ENCODE results near the gene FRMPD4.

The FRMPD4 gene

GRCh38 chrX:12751887-12752286, 613.6 kb downstream of the FRMPD4 start:
- no peak overlapping the region for H3K4me3 ChIP-seq (ENCODE audit: low read length)
- TF ChIP-seq CTCF (IDR thresholded peaks at IDR 0.05; ENCODE audit: insufficient read depth, low read depth, low read length, missing control alignments) = no peak
- DNase-seq (ENCODE audit: low read depth) = no peak

GRCh38 chrX:12753366-12753765, 615.1 kb downstream of the FRMPD4 start:
- no peak for TF ChIP-seq CTCF (IDR thresholded peaks at IDR 0.05; ENCODE audit: insufficient read depth, low read depth, low read length, missing control alignments)
- H3K4me3 ChIP-seq (ENCODE audit: low read length) = no peak overlapping the region
- DNase-seq (ENCODE audit: low read depth) = no peak

GRCh38 chrX:12758291-12758690, 620.0 kb downstream of the FRMPD4 start:
- DNase-seq (ENCODE audit: low read depth) = no peak
- H3K4me3 ChIP-seq (ENCODE audit: low read length) = no peak overlapping the region
- TF ChIP-seq CTCF (IDR thresholded peaks at IDR 0.05; ENCODE audit: insufficient read depth, low read depth, low read length, missing control alignments) = no peak

- TF ChIP-seq CTCF (IDR thresholded peaks at IDR 0.05; ENCODE audit: insufficient read depth, low read depth, low read length, missing control alignments) = no peak
- no peak overlapping the region for H3K4me3 ChIP-seq (ENCODE audit: low read length)
- no peak for DNase-seq (ENCODE audit: low read depth)
Measured at GRCh38 chrX:12767856-12768255, 629.6 kb downstream of the FRMPD4 start.

- no peak overlapping the region for H3K4me3 ChIP-seq (ENCODE audit: low read length)
- DNase-seq (ENCODE audit: low read depth) = no peak
- no peak for TF ChIP-seq CTCF (IDR thresholded peaks at IDR 0.05; ENCODE audit: insufficient read depth, low read depth, low read length, missing control alignments)
Measured at GRCh38 chrX:12768491-12768890, 630.2 kb downstream of the FRMPD4 start.

GRCh38 chrX:12770440-12770839, 632.2 kb downstream of the FRMPD4 start:
- TF ChIP-seq CTCF (IDR thresholded peaks at IDR 0.05; ENCODE audit: insufficient read depth, low read depth, low read length, missing control alignments) = peak; percentile 44
- no peak overlapping the region for H3K4me3 ChIP-seq (ENCODE audit: low read length)
- peak; percentile 43 for DNase-seq (ENCODE audit: low read depth)

- peak; percentile 66 for TF ChIP-seq CTCF (IDR thresholded peaks at IDR 0.05; ENCODE audit: insufficient read depth, low read depth, low read length, missing control alignments)
- DNase-seq (ENCODE audit: low read depth) = peak; percentile 59
- H3K4me3 ChIP-seq (ENCODE audit: low read length) = no peak overlapping the region
Measured at GRCh38 chrX:12771445-12772069, 633.3 kb downstream of the FRMPD4 start.
